ENCODE measurements around the gene ASB5. TPM values are rescaled to one million over a fixed set of nuclear protein-coding genes. Genes with fewer than 3 reads are reported as not detected.

ASB5 gene
- total RNA-seq, 1 experiment from 2014 or later, result not detected

DNA sequence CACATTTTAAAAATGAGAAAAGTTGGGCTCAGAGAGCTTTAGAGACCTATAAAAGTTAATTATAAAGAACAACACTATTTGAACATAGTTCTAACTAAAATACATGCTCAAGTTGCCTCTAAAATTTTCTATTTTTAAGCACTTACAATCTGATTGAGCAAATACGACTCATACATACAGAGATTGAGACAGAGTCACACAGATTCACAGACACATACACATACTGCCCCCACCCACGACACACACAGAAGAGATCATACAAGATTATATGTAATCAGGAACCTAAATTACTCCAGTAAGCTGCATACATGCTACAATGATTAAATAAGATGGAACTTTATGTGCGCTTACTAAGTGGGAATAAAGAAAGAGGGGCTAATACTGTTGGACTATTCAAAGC lies 2.7 kb upstream of the ASB5 start:
- Mint-ChIP-seq H3K4me3 (ENCODE audit: low read depth, unreplicated experiment) (no peak overlapping the region), H3K9me3 (ENCODE audit: low read depth, unreplicated experiment) (no peaks in the 10 kb centered on the region), H3K36me3 (ENCODE audit: insufficient read depth, unreplicated experiment) (no peaks in the 10 kb centered on the region), H3K4me1 (ENCODE audit: low read depth, unreplicated experiment) (no peaks in the 10 kb centered on the region), H3K27ac (ENCODE audit: unreplicated experiment) (no peak overlapping the region), H3K27me3 (ENCODE audit: unreplicated experiment) (no peaks in the 10 kb centered on the region)
- CTCF ChIA-PET, result interaction anchor here (1.3 kb wide), 1 partner anchor 30 kb away, joined by 3 read pairs; no protein-coding TSS in a partner anchor
- intact Hi-C loops (cut with micrococcal nuclease; ENCODE audit: unreplicated experiment), result loop anchor here (10.0 kb wide), 1 partner anchor 1667 kb away; no protein-coding TSS in a partner anchor
- no peak for DNase-seq
- no TSS peak for BruUV-seq (replicated peaks)
- TF ChIP-seq, protein P1, sequence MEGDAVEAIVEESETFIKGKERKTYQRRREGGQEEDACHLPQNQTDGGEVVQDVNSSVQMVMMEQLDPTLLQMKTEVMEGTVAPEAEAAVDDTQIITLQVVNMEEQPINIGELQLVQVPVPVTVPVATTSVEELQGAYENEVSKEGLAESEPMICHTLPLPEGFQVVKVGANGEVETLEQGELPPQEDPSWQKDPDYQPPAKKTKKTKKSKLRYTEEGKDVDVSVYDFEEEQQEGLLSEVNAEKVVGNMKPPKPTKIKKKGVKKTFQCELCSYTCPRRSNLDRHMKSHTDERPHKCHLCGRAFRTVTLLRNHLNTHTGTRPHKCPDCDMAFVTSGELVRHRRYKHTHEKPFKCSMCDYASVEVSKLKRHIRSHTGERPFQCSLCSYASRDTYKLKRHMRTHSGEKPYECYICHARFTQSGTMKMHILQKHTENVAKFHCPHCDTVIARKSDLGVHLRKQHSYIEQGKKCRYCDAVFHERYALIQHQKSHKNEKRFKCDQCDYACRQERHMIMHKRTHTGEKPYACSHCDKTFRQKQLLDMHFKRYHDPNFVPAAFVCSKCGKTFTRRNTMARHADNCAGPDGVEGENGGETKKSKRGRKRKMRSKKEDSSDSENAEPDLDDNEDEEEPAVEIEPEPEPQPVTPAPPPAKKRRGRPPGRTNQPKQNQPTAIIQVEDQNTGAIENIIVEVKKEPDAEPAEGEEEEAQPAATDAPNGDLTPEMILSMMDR (IDR thresholded peaks at IDR 0.05; ENCODE audit: unreplicated experiment), result no peak

GRCh38 chr4:176270669-176271068 lies 1.6 kb upstream of the ASB5 start:
- intact Hi-C loops (cut with micrococcal nuclease; ENCODE audit: unreplicated experiment), result loop anchor here (10.0 kb wide), 1 partner anchor 1666 kb away; no protein-coding TSS in a partner anchor
- H3K27me3 Mint-ChIP-seq (ENCODE audit: unreplicated experiment), result no peaks in the 10 kb centered on the region

DNA sequence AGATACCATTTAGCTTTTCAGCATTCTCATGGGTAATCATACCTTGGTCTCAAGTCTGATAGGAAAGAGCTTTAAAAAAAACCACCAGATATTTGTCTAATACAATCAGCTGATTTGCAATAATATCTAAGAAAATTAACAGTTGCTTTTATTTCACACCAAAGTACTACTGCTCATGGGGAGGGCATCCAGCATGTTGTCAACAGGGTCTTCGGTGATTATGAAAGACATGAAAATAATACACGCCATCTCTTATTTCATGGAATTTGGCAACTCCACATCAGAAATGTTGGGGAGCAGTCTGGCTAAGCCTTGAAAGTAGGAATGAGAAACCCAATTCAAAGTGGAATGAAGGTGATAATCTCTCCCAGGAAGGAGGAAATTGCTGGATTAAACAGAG lies 3.0 kb downstream of the ASB5 start:
- no peaks in the 10 kb centered on the region for H3K9me3 Mint-ChIP-seq (ENCODE audit: low read depth, unreplicated experiment)
- DNase-seq, result no peak
- no peaks in the 10 kb centered on the region for H3K27me3 Mint-ChIP-seq (ENCODE audit: unreplicated experiment)
- intact Hi-C loops (cut with micrococcal nuclease; ENCODE audit: unreplicated experiment), result no loop called here
- CTCF ChIA-PET, result no interaction called here
- H3K27ac Mint-ChIP-seq (ENCODE audit: unreplicated experiment), result no peak overlapping the region
- no TSS peak for BruUV-seq (replicated peaks)
- no peaks in the 10 kb centered on the region for H3K4me1 Mint-ChIP-seq (ENCODE audit: low read depth, unreplicated experiment)
- TF ChIP-seq, protein P1 (IDR thresholded peaks at IDR 0.05; ENCODE audit: unreplicated experiment), result no peak
- H3K36me3 Mint-ChIP-seq (ENCODE audit: insufficient read depth, unreplicated experiment), result no peaks in the 10 kb centered on the region
- no peak overlapping the region for H3K4me3 Mint-ChIP-seq (ENCODE audit: low read depth, unreplicated experiment)

More at GRCh38 chr4:176270669-176271068, 1.6 kb upstream of the ASB5 start:
- CTCF ChIA-PET, result no interaction called here
- DNase-seq, result peak; percentile 24
- Mint-ChIP-seq H3K4me3 (ENCODE audit: low read depth, unreplicated experiment) (no peak overlapping the region), H3K9me3 (ENCODE audit: low read depth, unreplicated experiment) (no peaks in the 10 kb centered on the region), H3K4me1 (ENCODE audit: low read depth, unreplicated experiment) (no peaks in the 10 kb centered on the region), H3K27ac (ENCODE audit: unreplicated experiment) (no peak overlapping the region), H3K36me3 (ENCODE audit: insufficient read depth, unreplicated experiment) (no peaks in the 10 kb centered on the region)
- BruUV-seq (replicated peaks), result no TSS peak
- TF ChIP-seq, protein P1 (IDR thresholded peaks at IDR 0.05; ENCODE audit: unreplicated experiment), result no peak

GRCh38 chr4:176262243-176262642 lies 6.8 kb downstream of the ASB5 start:
- intact Hi-C loops (cut with micrococcal nuclease; ENCODE audit: unreplicated experiment), result no loop called here
- H3K9me3 Mint-ChIP-seq (ENCODE audit: low read depth, unreplicated experiment), result no peaks in the 10 kb centered on the region
- no TSS peak for BruUV-seq (replicated peaks)
- H3K4me1 Mint-ChIP-seq (ENCODE audit: low read depth, unreplicated experiment), result no peaks in the 10 kb centered on the region
- DNase-seq, result no peak
- no peaks in the 10 kb centered on the region for H3K27me3 Mint-ChIP-seq (ENCODE audit: unreplicated experiment)
- H3K4me3 Mint-ChIP-seq (ENCODE audit: low read depth, unreplicated experiment), result no peak overlapping the region
- H3K27ac Mint-ChIP-seq (ENCODE audit: unreplicated experiment), result no peak overlapping the region
- TF ChIP-seq, protein P1 (IDR thresholded peaks at IDR 0.05; ENCODE audit: unreplicated experiment), result no peak
- CTCF ChIA-PET, result no interaction called here
- H3K36me3 Mint-ChIP-seq (ENCODE audit: insufficient read depth, unreplicated experiment), result no peaks in the 10 kb centered on the region
